Measurements from ENCODE around the gene LOXL3. TPM values are rescaled to one million over a fixed set of nuclear protein-coding genes. Genes with fewer than 3 reads are reported as not detected.

The LOXL3 gene
- total and polyA plus RNA-seq, 2 of the 8 experiments (the other 6 are each of a cell fraction or from before 2014, with no cell fraction given), result 22.4 to 27.2 TPM

- no peaks in the 10 kb centered on the region for H3K79me2 ChIP-seq (ENCODE audit: control insufficient read depth in 1 of 2, insufficient read depth in 2 of 2, low read length in 2 of 2)
- H2BK15ac ChIP-seq (ENCODE audit: low read length), result no peak overlapping the region
- no peak overlapping the region for H3K14ac ChIP-seq (ENCODE audit: insufficient read length)
- H3K36me3 ChIP-seq (ENCODE audit: control insufficient read depth in 2 of 4, insufficient read depth in 4 of 4, low read length in 3 of 4), result no peaks in the 10 kb centered on the region
- peak overlapping the region in 1 of 4 experiments; percentile 34; a peak in 1 of 7 replicates for H3K9ac ChIP-seq (replicated peaks in 1 of 4; ENCODE audit: extremely low read depth in 1 of 4, low read depth in 3 of 4, low read length in 3 of 4)
- TF ChIP-seq SP4 (IDR thresholded peaks at IDR 0.05; ENCODE audit: low read length), result no peak
- no peak for TF ChIP-seq USF2 (IDR thresholded peaks at IDR 0.05; ENCODE audit: low read length)
- no peak overlapping the region for H2AK5ac ChIP-seq (ENCODE audit: low read depth, low read length)
- H3K4me3 ChIP-seq (ENCODE audit: extremely low read depth in 1 of 4, insufficient read depth in 2 of 4, low read depth in 3 of 4, low read length in 4 of 4), result no peak overlapping the region
- no peak for FAIRE-seq
- no peak overlapping the region for H2AFZ ChIP-seq (ENCODE audit: low read length)
- POLR2A ChIA-PET (ENCODE audit: partially characterized antibody), result interaction anchor here (1.4 kb wide), 1 partner anchor 18 kb away, joined by 3 read pairs; no protein-coding TSS in a partner anchor
- H3K23ac ChIP-seq (ENCODE audit: insufficient read length), result no peak overlapping the region
- H4K91ac ChIP-seq (replicated peaks; ENCODE audit: insufficient read length, low read length), result no peak overlapping the region
- no peak overlapping the region for H3K18ac ChIP-seq (ENCODE audit: extremely low read depth, low read length)
- CTCF ChIA-PET (ENCODE audit: partially characterized antibody), result interaction anchor here (0.8 to 10.0 kb wide), 6 partner anchors 9 to 103 kb away, joined by 3 to 158 read pairs (median 4); no protein-coding TSS in a partner anchor
- no peak overlapping the region for H2BK120ac ChIP-seq (replicated peaks; ENCODE audit: low read depth, low read length)
- 81% methylated on average over 3 of the region's 3 CpGs; no CpG with 5 or more reads in 1 of the 2 experiments for WGBS, 2 experiments (ENCODE audit: extremely low coverage in 1 of 2, insufficient coverage in 1 of 2, insufficient read length in 1 of 2, insufficient replicate concordance in 2 of 2, low coverage in 1 of 2, low lambda C conversion rate in 2 of 2, missing lambda C conversion rate in 1 of 2)
- no peak for DNase-seq (ENCODE audit: low read depth in 1 of 2, low spot score in 2 of 2)
- H3K4me1 ChIP-seq (replicated peaks in 1 of 4; ENCODE audit: control insufficient read depth in 3 of 4, insufficient read depth in 4 of 4, low read length in 3 of 4), result no peaks in the 10 kb centered on the region
- H2BK5ac ChIP-seq (ENCODE audit: low read depth, low read length), result no peak overlapping the region
- H4K20me1 ChIP-seq (replicated peaks in 1 of 2; ENCODE audit: control insufficient read depth in 1 of 2, insufficient read depth in 2 of 2, low read length in 2 of 2), result no peaks in the 10 kb centered on the region
- H3K27me3 ChIP-seq (replicated peaks in 1 of 4; ENCODE audit: control insufficient read depth in 3 of 4, extremely low read depth in 1 of 4, insufficient read depth in 3 of 4, low read length in 3 of 4), result no peaks in the 10 kb centered on the region
- no peak overlapping the region for H3K4me2 ChIP-seq (ENCODE audit: insufficient read depth in 1 of 2, low read depth in 2 of 2, low read length in 2 of 2)
- no peak overlapping the region for H2BK20ac ChIP-seq (ENCODE audit: low read length)
- no peak overlapping the region for H3K4ac ChIP-seq (replicated peaks; ENCODE audit: insufficient read length, low read depth, low read length)
- 0 out of 2 replicates have a peak, but pooled peaks cover 1% of the 10 kb centered on the region for H3K23me2 ChIP-seq (ENCODE audit: low read depth, low read length)
- H2BK12ac ChIP-seq (ENCODE audit: low read depth, low read length), result no peak overlapping the region
- H4K5ac ChIP-seq (ENCODE audit: insufficient read length, low read depth, low read length), result no peak overlapping the region
- H3K27ac ChIP-seq (ENCODE audit: low read depth, low read length), result no peak overlapping the region
- no peaks in the 10 kb centered on the region for H3K9me3 ChIP-seq (ENCODE audit: insufficient read depth in 2 of 2, low read depth in 1 of 2, low read length in 1 of 2)
- no peaks in the 10 kb centered on the region for H3K79me1 ChIP-seq (ENCODE audit: low read depth, low read length)
- H4K8ac ChIP-seq (ENCODE audit: extremely low read depth, insufficient read depth, low read length), result no peak overlapping the region
- no peak overlapping the region for H3K56ac ChIP-seq (replicated peaks; ENCODE audit: insufficient read length, low read depth, low read length)
Observed at GRCh38 chr2:74578408-74578807, 24.7 kb upstream of the LOXL3 start.
